Kidney (tissue), 14 donors: ENCODE results near the gene MYL12B. TPM values are rescaled to one million over a fixed set of nuclear protein-coding genes. Genes with fewer than 3 reads are reported as not detected.

ENCODE experiments used
- DNase-seq, 5 donors: peaks; one replicate each; pipeline ENCODE4 v3.0.0-alpha.2; 2013 to 2020
- FAIRE-seq: peaks from 2 replicates; lab custom pipeline; 2012; peaks lifted over from hg19 to GRCh38; lab: Jason Lieb, UNC
- H3K27ac ChIP-seq, 2 donors: one replicate each; pipeline ENCODE4 v1.7.0; 2013; ENCODE audit warnings: low read depth in 2 of 2, low read length in 2 of 2, inconsistent platforms in 1 of 2
- H3K27me3 ChIP-seq: one replicate; pipeline ENCODE4 v1.7.1; 2013; ENCODE audit warnings: low read length, inconsistent platforms; ENCODE audit not compliant: control insufficient read depth, insufficient read depth
- H3K36me3 ChIP-seq, 3 donors: one replicate each; pipeline versions ENCODE4 v1.7.0 to v1.7.1; 2013; ENCODE audit warnings: low read length in 3 of 3, control low read depth in 1 of 3, inconsistent platforms in 1 of 3; ENCODE audit not compliant: insufficient read depth in 3 of 3, control insufficient read depth in 2 of 3
- H3K4me1 ChIP-seq, 3 donors: one replicate each; pipeline versions ENCODE4 v1.7.0 to v1.7.1; 2013; ENCODE audit warnings: low read length in 3 of 3, inconsistent platforms in 1 of 3, low read depth in 1 of 3; ENCODE audit not compliant: control insufficient read depth in 2 of 3, insufficient read depth in 2 of 3
- H3K4me3 ChIP-seq, 3 donors: one replicate each; pipeline versions ENCODE4 v1.7.0 to v1.8.1; 2013; ENCODE audit warnings: low read length in 3 of 3, control low read depth in 1 of 3, inconsistent platforms in 1 of 3
- H3K9ac ChIP-seq, 3 donors: one replicate each; pipeline versions ENCODE4 v1.7.0 to v1.7.1; 2013; ENCODE audit warnings: low read length in 3 of 3, control low read depth in 1 of 3, inconsistent platforms in 1 of 3
- H3K9me3 ChIP-seq, 3 donors: one replicate each; pipeline versions ENCODE4 v1.7.0 to v1.7.1; 2013; ENCODE audit warnings: low read length in 3 of 3, control low read depth in 1 of 3, inconsistent platforms in 1 of 3; ENCODE audit not compliant: control insufficient read depth in 2 of 3, insufficient read depth in 1 of 3
- CTCF ChIP-seq: IDR thresholded peaks from 3 replicates; pipeline ENCODE4 v1.5.1; 2012; ENCODE audit warnings: mild to moderate bottlenecking, moderate library complexity, borderline replicate concordance; ENCODE audit not compliant: insufficient read depth; ENCODE audit errors: extremely low read depth
- intact Hi-C: fragments of 100-400 bp; cut with DNase I; formaldehyde crosslinking; loops from one replicate; pipeline ENCODE4 v1.11.1; 2022
- polyA plus RNA-seq: library from polyadenylated mRNA; stranded (reverse); fragments of 350-450 nt; fragmentation: Illumina TruSeq; extraction: RNeasy Lipid Tissue Mini Kit (QIAGEN cat#74804); gene quantifications from one replicate; pipeline ENCODE4 v1.2.3, GENCODE V29; 2014; ENCODE audit warnings: low read depth, low replicate concordance; ENCODE audit not compliant: insufficient read depth
- total RNA-seq: library from RNA; stranded (reverse); fragmentation: NEBNext Ultra II Directional; extraction: Animal tissue kit (Norgen Biotek cat#: 25700); gene quantifications from one replicate; pipeline ENCODE4 v1.2.1, GENCODE V29; 2021
- donor health status: control.
- donor health status: control.
- donor health status: control.
- donor health status: control.
- donor health status: control.
- donor health status: DM: yes; HTN: yes; CAD: no.
- donor health status: Normal renal cell carcinoma (clear cell type).

MYL12B gene
- total and polyA plus RNA-seq, 2 donors from 2014 or later, result 448 to 884 TPM

- H3K4me1 ChIP-seq, result no peaks in the 10 kb centered on the region
- no peaks in the 10 kb centered on the region for H3K9me3 ChIP-seq
- intact Hi-C loops, result loop anchor here (5.0 to 10.0 kb wide), 2 partner anchors 175 to 388 kb away; partner anchors contain the start of gene TGIF1
- peaks cover 3 to 22% (median 20%) of the 10 kb centered on the region in 3 donors for H3K36me3 ChIP-seq
- no peak for TF ChIP-seq CTCF
- no peak overlapping the region for H3K4me3 ChIP-seq
- no peaks in the 10 kb centered on the region for H3K27me3 ChIP-seq
- FAIRE-seq, result no peak
- no peak for DNase-seq
- no peak overlapping the region for H3K9ac ChIP-seq
- no peak overlapping the region for H3K27ac ChIP-seq
Observed at GRCh38 chr18:3279201-3280185, 17.6 kb downstream of the MYL12B start.

GRCh38 chr18:3281456-3282400 is 19.8 kb downstream of the MYL12B start:
- H3K27me3 ChIP-seq, result no peaks in the 10 kb centered on the region
- H3K4me3 ChIP-seq, result no peak overlapping the region
- H3K36me3 ChIP-seq, result peaks cover 0 to 10% (median 10%) of the 10 kb centered on the region in 3 donors
- H3K9me3 ChIP-seq, result no peaks in the 10 kb centered on the region
- intact Hi-C loops, result loop anchor here (5.0 kb wide), 1 partner anchor 386 kb away; no protein-coding TSS in a partner anchor
- FAIRE-seq, result peak; percentile 91
- peak in 2 of 5 donors; percentile 90 for DNase-seq
- no peak overlapping the region for H3K27ac ChIP-seq
- no peak overlapping the region for H3K9ac ChIP-seq
- H3K4me1 ChIP-seq, result no peaks in the 10 kb centered on the region
- TF ChIP-seq CTCF, result peak; percentile 63

- no peak overlapping the region for H3K9ac ChIP-seq
- no peak for FAIRE-seq
Observed at GRCh38 chr18:3283253-3283863, 21.4 kb downstream of the MYL12B start.

More at GRCh38 chr18:3283253-3283863, 21.4 kb downstream of the MYL12B start:
- no peaks in the 10 kb centered on the region for H3K27me3 ChIP-seq
- H3K36me3 ChIP-seq, result peaks cover 0 to 2% (median 0%) of the 10 kb centered on the region in 3 donors
- no peak overlapping the region for H3K27ac ChIP-seq
- no peak for DNase-seq
- no peaks in the 10 kb centered on the region for H3K9me3 ChIP-seq
- no peaks in the 10 kb centered on the region for H3K4me1 ChIP-seq
- no peak overlapping the region for H3K4me3 ChIP-seq
- intact Hi-C loops, result loop anchor here (5.0 kb wide), 1 partner anchor 384 kb away; no protein-coding TSS in a partner anchor
- TF ChIP-seq CTCF, result no peak
